ENCODE results near the gene KCNC4. TPM values are rescaled to one million over a fixed set of nuclear protein-coding genes. Genes with fewer than 3 reads are reported as not detected.

The KCNC4 gene
- total RNA-seq (2013), result 0.35 TPM
- polyA plus RNA-seq (under 1 TPM; 0.03 to 0.56 (median 0.12) TPM), polyA minus RNA-seq (1.5 and 1.8 TPM in 2 replicates), total RNA-seq (1.3 to 8.8 (median 3.6) reads per million in 11 experiments)

GRCh38 chr1:110209715-110210603 lies at the start of gene KCNC4:
Gene KCNC4 (plus strand): TSS chr1:110210314. CDS start chr1:110211500, 1,186 bp downstream.
- H3K9me3 Mint-ChIP-seq, result peaks cover 0 to 13% (median 3%) of the 10 kb centered on the region in 7 donors
- peak within 1 kb of the TSS; percentile 89 for H3K4me2 ChIP-seq (replicated peaks; ENCODE audit: extremely low read depth, low read length, poor library complexity, severe bottlenecking)
- peak within 1 kb of the TSS; percentile 97 for H2AFZ ChIP-seq (ENCODE audit: insufficient read depth, low read depth, low read length, poor library complexity, severe bottlenecking)
- peaks cover 25% of the 10 kb centered on the region for H3K4me1 Mint-ChIP-seq
- H3K27me3 ChIP-seq (ENCODE audit: control insufficient read depth in 2 of 2, insufficient read depth in 2 of 2, low read length in 2 of 2), result peaks cover 12 to 31% of the 10 kb centered on the region in 2 donors
- H3K36me3 ChIP-seq (replicated peaks in 1 of 2; ENCODE audit: control insufficient read depth in 1 of 2, insufficient read depth in 2 of 2, low read length in 2 of 2), result no peaks in the 10 kb centered on the region
- H3K4me1 ChIP-seq (ENCODE audit: control insufficient read depth in 1 of 2, insufficient read depth in 2 of 2, low read length in 2 of 2), result peaks cover 15 to 34% of the 10 kb centered on the region in 2 donors
- peaks cover 26 to 36% (median 27%) of the 10 kb centered on the region in 3 donors for H3K27me3 Mint-ChIP-seq (ENCODE audit: low read depth in 3 of 3)
- peak within 1 kb of the TSS; percentile 74 for H3K9ac ChIP-seq (ENCODE audit: insufficient read depth, low read length, poor library complexity, severe bottlenecking)
- no peaks in the 10 kb centered on the region for H3K79me2 ChIP-seq (ENCODE audit: insufficient read depth, low read length)
- peak; percentile 80 to 89 (median 82) for DNase-seq
- WGBS (ENCODE audit: insufficient coverage), result 3% methylated on average over 95 of the region's 103 CpGs
- peak within 1 kb of the TSS; percentile 89 to 94 for H3K4me3 Mint-ChIP-seq
- peak within 1 kb of the TSS; percentile 69 to 97 (median 89) for H3K27ac Mint-ChIP-seq
- intact Hi-C loops (cut with micrococcal nuclease), result loop anchor here in 1 of 2 donors (5.0 kb wide), 1 partner anchor 252 kb away; no protein-coding TSS in a partner anchor
- peak within 1 kb of the TSS; percentile 74 to 76 for H3K27ac ChIP-seq (ENCODE audit: low read depth in 1 of 2, low read length in 2 of 2)
- H4K20me1 ChIP-seq (ENCODE audit: insufficient read depth, low read length), result no peaks in the 10 kb centered on the region
- no peak for TF ChIP-seq CTCF (IDR thresholded peaks at IDR 0.05)
- peak within 1 kb of the TSS; percentile 51 to 79 (median 54) for H3K4me3 ChIP-seq (replicated peaks in 1 of 3; ENCODE audit: low read depth in 2 of 3, low read length in 3 of 3)
- peaks cover 6 to 22% of the 10 kb centered on the region in 2 donors for H3K36me3 Mint-ChIP-seq
- peaks cover 0 to 8% of the 10 kb centered on the region in 2 donors for H3K9me3 ChIP-seq (replicated peaks in 1 of 2; ENCODE audit: control insufficient read depth in 1 of 2, insufficient read depth in 1 of 2, low read length in 2 of 2)

- no peak overlapping the region for H3K4me3 Mint-ChIP-seq
- peaks cover 3 to 15% (median 11%) of the 10 kb centered on the region in 3 donors for H3K27me3 Mint-ChIP-seq (ENCODE audit: low read depth in 3 of 3)
These were observed 49.5 kb upstream of the KCNC4 start for GRCh38 chr1:110160538-110161100.

More at GRCh38 chr1:110160538-110161100, 49.5 kb upstream of the KCNC4 start:
- peak overlapping the region in 1 of 7 donors; percentile 21 for H3K27ac Mint-ChIP-seq
- H3K4me2 ChIP-seq (replicated peaks; ENCODE audit: extremely low read depth, low read length, poor library complexity, severe bottlenecking), result no peak overlapping the region
- H2AFZ ChIP-seq (ENCODE audit: insufficient read depth, low read depth, low read length, poor library complexity, severe bottlenecking), result no peak overlapping the region
- H3K79me2 ChIP-seq (ENCODE audit: insufficient read depth, low read length), result no peaks in the 10 kb centered on the region
- no peaks in the 10 kb centered on the region for H3K4me1 ChIP-seq (ENCODE audit: control insufficient read depth in 1 of 2, insufficient read depth in 2 of 2, low read length in 2 of 2)
- no peak for DNase-seq
- H3K36me3 ChIP-seq (replicated peaks in 1 of 2; ENCODE audit: control insufficient read depth in 1 of 2, insufficient read depth in 2 of 2, low read length in 2 of 2), result no peaks in the 10 kb centered on the region
- no peak for TF ChIP-seq CTCF (IDR thresholded peaks at IDR 0.05)
- H3K4me3 ChIP-seq (replicated peaks in 1 of 3; ENCODE audit: low read depth in 2 of 3, low read length in 3 of 3), result no peak overlapping the region
- no peaks in the 10 kb centered on the region for H4K20me1 ChIP-seq (ENCODE audit: insufficient read depth, low read length)
- H3K27me3 ChIP-seq (ENCODE audit: control insufficient read depth in 2 of 2, insufficient read depth in 2 of 2, low read length in 2 of 2), result no peaks in the 10 kb centered on the region
- no peaks in the 10 kb centered on the region for H3K9me3 ChIP-seq (replicated peaks in 1 of 2; ENCODE audit: control insufficient read depth in 1 of 2, insufficient read depth in 1 of 2, low read length in 2 of 2)
- 36% methylated on average over 10 of the region's 10 CpGs for WGBS (ENCODE audit: insufficient coverage)
- intact Hi-C loops (cut with micrococcal nuclease), result no loop called here
- H3K36me3 Mint-ChIP-seq, result no peaks in the 10 kb centered on the region
- H3K27ac ChIP-seq (ENCODE audit: low read depth in 1 of 2, low read length in 2 of 2), result no peak overlapping the region
- peaks cover 0 to 2% (median 0%) of the 10 kb centered on the region in 7 donors for H3K9me3 Mint-ChIP-seq
- H3K9ac ChIP-seq (ENCODE audit: insufficient read depth, low read length, poor library complexity, severe bottlenecking), result no peak overlapping the region
- H3K4me1 Mint-ChIP-seq, result no peaks in the 10 kb centered on the region
